Epithelial cell of esophagus (primary cell): ENCODE data around the gene IFNGR1.
"Not testable (repeated sequence)": the region's sequence is repeated elsewhere in the genome, so short reads cannot be mapped to it uniquely, and the experiment has no call there.

Experiments used
- DNase-seq: peaks from one replicate; pipeline ENCODE4 v3.0.0; 2010; ENCODE audit warnings: low read depth
- H3K4me3 ChIP-seq: 2 replicates; pipeline ENCODE4 v1.5.1; 2011; ENCODE audit warnings: mild to moderate bottlenecking, low read length, control low read depth
- CTCF ChIP-seq: IDR thresholded peaks from 2 replicates; pipeline ENCODE4 v1.5.1; 2011; ENCODE audit warnings: low read depth, mild to moderate bottlenecking, low read length, control low read depth, inconsistent platforms; ENCODE audit not compliant: insufficient read depth; ENCODE audit errors: missing control alignments

The IFNGR1 gene

GRCh38 chr6:137261361-137261760 lies 42.2 kb upstream of the IFNGR1 start:
- no peak overlapping the region for H3K4me3 ChIP-seq
- DNase-seq = peak; percentile 57
- TF ChIP-seq CTCF = no peak

- TF ChIP-seq CTCF = no peak
- no peak for DNase-seq
- H3K4me3 ChIP-seq = no peak overlapping the region
These were observed 41.0 kb upstream of the IFNGR1 start for GRCh38 chr6:137260217-137260616.

- no peak for TF ChIP-seq CTCF
- DNase-seq = peak; percentile 81
- H3K4me3 ChIP-seq = no peak overlapping the region
These were observed 40.2 kb upstream of the IFNGR1 start for GRCh38 chr6:137259349-137259748.

- H3K4me3 ChIP-seq = no peak overlapping the region
- no peak for DNase-seq
- no peak for TF ChIP-seq CTCF
These were observed 39.0 kb upstream of the IFNGR1 start for GRCh38 chr6:137258170-137258569.

- DNase-seq = no peak
- no peak overlapping the region for H3K4me3 ChIP-seq
- TF ChIP-seq CTCF = no peak
These were observed 37.3 kb upstream of the IFNGR1 start for GRCh38 chr6:137256350-137257103.

GRCh38 chr6:137254966-137255365 lies 35.8 kb upstream of the IFNGR1 start:
- no peak overlapping the region for H3K4me3 ChIP-seq
- TF ChIP-seq CTCF = no peak
- no peak for DNase-seq

GRCh38 chr6:137254430-137254829 lies 35.2 kb upstream of the IFNGR1 start:
- not testable (repeated sequence) for DNase-seq, H3K4me3 ChIP-seq
